Activated T-cell treated with anti-CD3 and anti-CD28 coated beads, Interleukin-2, amount 50 U/mL, for 24 hours (primary cell): ENCODE data around the gene CADM2.

ENCODE experiments used
- DNase-seq: peaks from one replicate; pipeline ENCODE4 v3.0.0-alpha.2; 2020
- H3K27ac Mint-ChIP-seq: 2 replicates; pipeline ENCODE4 v1.8.0; 2020; ENCODE audit warnings: mild to moderate bottlenecking, mixed read lengths
- H3K27me3 Mint-ChIP-seq: 2 replicates; pipeline ENCODE4 v1.8.0; 2020; ENCODE audit warnings: mixed read lengths
- H3K36me3 Mint-ChIP-seq: 2 replicates; pipeline ENCODE4 v1.8.0; 2020; ENCODE audit warnings: low read depth, mixed read lengths
- H3K4me1 Mint-ChIP-seq: 2 replicates; pipeline ENCODE4 v1.8.0; 2020; ENCODE audit warnings: low read depth, mixed read lengths
- H3K4me3 Mint-ChIP-seq: 2 replicates; pipeline ENCODE4 v1.8.0; 2020; ENCODE audit warnings: mild to moderate bottlenecking, moderate library complexity, mixed read lengths
- H3K9me3 Mint-ChIP-seq: 2 replicates; pipeline ENCODE4 v1.8.0; 2020; ENCODE audit warnings: mixed read lengths

The CADM2 gene

DNA sequence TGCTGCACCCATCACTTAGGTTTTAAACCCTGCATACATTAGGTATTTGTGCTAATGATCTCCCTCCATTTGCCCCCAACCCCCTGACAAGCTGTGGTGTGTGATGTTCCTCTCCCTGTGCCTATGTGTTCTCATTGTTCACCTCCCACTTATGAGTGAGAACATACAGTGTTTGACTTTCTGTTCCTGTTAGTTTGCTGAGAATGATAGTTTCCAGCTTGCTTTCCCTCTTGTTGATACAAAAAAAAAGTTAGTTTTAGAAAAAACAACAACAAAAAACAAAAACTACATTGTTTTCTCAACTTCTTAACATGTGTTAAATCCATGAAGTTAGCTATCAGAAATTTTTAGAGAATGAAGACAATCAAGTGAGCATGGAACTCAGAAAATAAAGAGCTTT lies 1079.1 kb downstream of the CADM2 start:
- H3K9me3 Mint-ChIP-seq, result peaks cover 15% of the 10 kb centered on the region
- no peaks in the 10 kb centered on the region for H3K36me3 Mint-ChIP-seq
- H3K4me3 Mint-ChIP-seq, result no peak overlapping the region
- no peaks in the 10 kb centered on the region for H3K27me3 Mint-ChIP-seq
- DNase-seq, result no peak
- no peak overlapping the region for H3K27ac Mint-ChIP-seq
- H3K4me1 Mint-ChIP-seq, result no peaks in the 10 kb centered on the region

DNA sequence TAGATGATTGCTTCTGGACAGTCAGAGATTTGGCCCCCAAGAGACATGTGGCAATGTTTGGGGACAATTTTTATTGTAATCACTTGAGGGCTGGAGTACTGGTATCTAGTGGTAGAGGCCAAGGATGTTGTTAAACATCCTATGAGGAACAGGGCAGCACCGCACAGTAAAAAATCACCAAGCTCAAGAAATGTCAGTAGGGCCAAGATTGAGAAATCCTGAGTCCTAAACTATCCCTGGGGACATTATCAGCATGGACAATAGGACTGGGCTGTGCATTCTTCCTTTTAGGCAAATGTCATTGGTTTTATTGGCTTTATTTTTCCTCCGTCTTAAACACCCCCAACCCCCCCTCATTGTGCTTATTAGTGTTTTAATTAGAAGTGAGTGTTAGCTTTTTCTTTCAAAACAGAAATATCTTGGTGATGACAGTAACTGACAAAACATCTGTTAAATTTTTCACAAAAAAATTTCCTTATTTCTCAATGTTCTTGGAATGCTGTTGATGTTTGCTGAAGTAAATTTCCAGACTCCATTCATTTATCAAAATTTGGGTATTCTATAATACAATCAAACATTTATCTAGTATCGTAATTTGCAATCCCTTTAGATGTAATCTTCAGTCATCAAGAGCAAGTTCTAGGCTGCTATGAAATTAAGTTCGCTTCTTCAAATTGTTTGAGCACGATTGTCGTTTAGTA lies 1087.8 kb downstream of the CADM2 start:
- Mint-ChIP-seq H3K36me3 (no peaks in the 10 kb centered on the region), H3K9me3 (peaks cover 14% of the 10 kb centered on the region)

GRCh38 chr3:86047161-86047560 lies 1088.4 kb downstream of the CADM2 start:
- Mint-ChIP-seq H3K27ac (no peak overlapping the region), H3K27me3 (no peaks in the 10 kb centered on the region), H3K36me3 (no peaks in the 10 kb centered on the region), H3K4me1 (no peaks in the 10 kb centered on the region), H3K9me3 (peaks cover 14% of the 10 kb centered on the region), H3K4me3 (no peak overlapping the region)
- DNase-seq, result no peak

More for the DNA sequence above, 1087.8 kb downstream of the CADM2 start:
- no peak for DNase-seq
- Mint-ChIP-seq H3K4me3 (no peak overlapping the region), H3K27ac (no peak overlapping the region), H3K27me3 (no peaks in the 10 kb centered on the region), H3K4me1 (no peaks in the 10 kb centered on the region)

GRCh38 chr3:86051058-86051457 lies 1092.3 kb downstream of the CADM2 start:
- peaks cover 16% of the 10 kb centered on the region for H3K9me3 Mint-ChIP-seq
- H3K4me3 Mint-ChIP-seq, result no peak overlapping the region
- no peaks in the 10 kb centered on the region for H3K36me3 Mint-ChIP-seq
- H3K4me1 Mint-ChIP-seq, result no peaks in the 10 kb centered on the region
- no peaks in the 10 kb centered on the region for H3K27me3 Mint-ChIP-seq
- H3K27ac Mint-ChIP-seq, result no peak overlapping the region
- DNase-seq, result no peak

DNA sequence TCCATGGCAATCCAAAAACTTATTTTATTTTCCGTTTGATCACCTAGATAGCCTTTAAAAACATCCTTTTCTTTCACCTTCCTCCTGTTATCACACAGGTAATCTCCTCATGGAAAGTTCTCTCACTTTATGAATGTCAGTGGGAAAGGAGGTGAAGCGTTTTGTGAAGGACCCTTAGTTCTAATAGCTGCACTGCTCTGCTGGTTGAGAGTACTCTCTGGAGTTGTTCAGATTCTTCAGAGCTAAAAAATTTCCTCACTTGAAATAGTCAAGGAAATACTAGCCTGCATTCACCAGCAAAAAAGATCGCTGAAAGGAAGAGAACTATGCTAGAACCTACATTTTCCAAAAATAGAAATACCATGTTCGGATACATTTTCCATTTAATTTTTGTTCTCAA lies 1097.2 kb downstream of the CADM2 start:
- Mint-ChIP-seq H3K27ac (no peak overlapping the region), H3K4me3 (no peak overlapping the region), H3K36me3 (no peaks in the 10 kb centered on the region), H3K27me3 (no peaks in the 10 kb centered on the region), H3K9me3 (peaks cover 10% of the 10 kb centered on the region), H3K4me1 (no peaks in the 10 kb centered on the region)
- DNase-seq, result no peak

DNA sequence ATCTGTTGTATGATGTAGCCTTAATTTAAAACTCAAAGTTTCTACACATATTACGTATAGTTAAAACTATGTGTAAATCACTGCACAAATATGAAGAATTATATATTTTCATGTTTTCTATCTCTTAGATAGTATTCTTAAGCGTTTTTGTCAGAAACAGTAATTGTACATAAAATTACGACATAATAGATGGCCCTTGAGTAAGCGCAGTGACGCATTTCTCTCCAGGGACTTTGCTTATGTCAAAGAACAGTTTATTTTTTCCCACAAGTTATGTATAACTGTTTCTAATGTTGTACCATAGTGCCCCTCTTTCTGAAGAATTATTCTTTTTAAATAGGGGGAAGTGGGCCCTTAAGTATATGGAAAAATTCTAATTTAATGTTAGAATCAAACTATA lies 1098.2 kb downstream of the CADM2 start:
- H3K9me3 Mint-ChIP-seq, result peaks cover 4% of the 10 kb centered on the region
- DNase-seq, result no peak
- no peak overlapping the region for H3K27ac Mint-ChIP-seq
- H3K4me3 Mint-ChIP-seq, result no peak overlapping the region
- H3K36me3 Mint-ChIP-seq, result no peaks in the 10 kb centered on the region
- no peaks in the 10 kb centered on the region for H3K4me1 Mint-ChIP-seq
- H3K27me3 Mint-ChIP-seq, result no peaks in the 10 kb centered on the region

GRCh38 chr3:86073799-86074198 lies 1115.0 kb downstream of the CADM2 start:
- Mint-ChIP-seq H3K4me3 (no peak overlapping the region), H3K36me3 (no peaks in the 10 kb centered on the region), H3K9me3 (peaks cover 2% of the 10 kb centered on the region), H3K4me1 (no peaks in the 10 kb centered on the region), H3K27ac (no peak overlapping the region), H3K27me3 (no peaks in the 10 kb centered on the region)
- DNase-seq, result no peak

DNA sequence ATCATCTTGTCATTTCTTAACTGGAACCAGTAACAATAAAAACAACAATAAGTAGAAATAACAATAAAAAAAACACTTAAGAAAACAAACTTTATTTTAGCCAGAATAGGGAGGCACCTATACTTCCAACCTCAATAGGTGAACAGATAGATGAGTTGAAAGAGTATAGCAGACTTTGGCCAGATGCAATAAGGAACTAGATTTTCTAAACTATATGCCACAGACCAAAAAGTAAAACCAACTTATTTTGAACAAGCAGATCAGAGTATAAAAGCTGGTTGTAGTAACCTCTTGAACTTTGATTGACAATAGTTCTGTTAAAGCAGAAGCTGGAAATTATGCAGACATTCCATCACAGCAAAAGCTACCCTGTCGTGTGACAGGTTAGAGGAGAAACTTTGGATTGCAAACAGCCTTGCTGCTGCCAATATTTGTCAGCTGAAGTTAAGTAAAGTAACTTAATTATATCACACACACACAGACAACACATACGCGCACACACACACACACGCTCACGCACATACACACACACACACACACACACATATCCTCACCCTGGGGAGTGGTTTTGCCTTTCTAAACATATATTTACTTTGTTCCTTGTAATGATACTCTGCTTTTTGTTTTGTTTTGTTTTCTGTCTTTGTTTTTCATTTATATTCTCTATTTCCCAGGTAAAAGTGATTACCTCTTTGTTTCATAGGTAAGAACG lies 1128.5 kb downstream of the CADM2 start:
- Mint-ChIP-seq H3K4me3 (no peak overlapping the region), H3K36me3 (no peaks in the 10 kb centered on the region), H3K27me3 (no peaks in the 10 kb centered on the region), H3K27ac (no peak overlapping the region), H3K4me1 (no peaks in the 10 kb centered on the region), H3K9me3 (peaks cover 6% of the 10 kb centered on the region)
- DNase-seq, result no peak

- H3K27ac Mint-ChIP-seq, result no peak overlapping the region
- no peaks in the 10 kb centered on the region for H3K36me3 Mint-ChIP-seq
- H3K27me3 Mint-ChIP-seq, result no peaks in the 10 kb centered on the region
- no peak for DNase-seq
- no peak overlapping the region for H3K4me3 Mint-ChIP-seq
- no peaks in the 10 kb centered on the region for H3K4me1 Mint-ChIP-seq
- H3K9me3 Mint-ChIP-seq, result peaks cover 7% of the 10 kb centered on the region
Measured at GRCh38 chr3:86104154-86104553, 1145.4 kb downstream of the CADM2 start.

- H3K4me1 Mint-ChIP-seq, result no peaks in the 10 kb centered on the region
- H3K27me3 Mint-ChIP-seq, result no peaks in the 10 kb centered on the region
- no peak overlapping the region for H3K27ac Mint-ChIP-seq
- H3K4me3 Mint-ChIP-seq, result no peak overlapping the region
- no peak for DNase-seq
- no peaks in the 10 kb centered on the region for H3K36me3 Mint-ChIP-seq
- H3K9me3 Mint-ChIP-seq, result peaks cover 3% of the 10 kb centered on the region
Measured at GRCh38 chr3:86109434-86109833, 1150.6 kb downstream of the CADM2 start.
